COLO668 (cell line): ENCODE data around the gene FXN.
"Not testable (repeated sequence)": the region's sequence is repeated elsewhere in the genome, so short reads cannot be mapped to it uniquely, and the experiment has no call there.

Experiments used
- DNase-seq: peaks from one replicate; lab custom pipeline; 2025; ENCODE audit not compliant: unreplicated experiment; lab: John Stamatoyannopoulos, UW

Gene FXN

DNA sequence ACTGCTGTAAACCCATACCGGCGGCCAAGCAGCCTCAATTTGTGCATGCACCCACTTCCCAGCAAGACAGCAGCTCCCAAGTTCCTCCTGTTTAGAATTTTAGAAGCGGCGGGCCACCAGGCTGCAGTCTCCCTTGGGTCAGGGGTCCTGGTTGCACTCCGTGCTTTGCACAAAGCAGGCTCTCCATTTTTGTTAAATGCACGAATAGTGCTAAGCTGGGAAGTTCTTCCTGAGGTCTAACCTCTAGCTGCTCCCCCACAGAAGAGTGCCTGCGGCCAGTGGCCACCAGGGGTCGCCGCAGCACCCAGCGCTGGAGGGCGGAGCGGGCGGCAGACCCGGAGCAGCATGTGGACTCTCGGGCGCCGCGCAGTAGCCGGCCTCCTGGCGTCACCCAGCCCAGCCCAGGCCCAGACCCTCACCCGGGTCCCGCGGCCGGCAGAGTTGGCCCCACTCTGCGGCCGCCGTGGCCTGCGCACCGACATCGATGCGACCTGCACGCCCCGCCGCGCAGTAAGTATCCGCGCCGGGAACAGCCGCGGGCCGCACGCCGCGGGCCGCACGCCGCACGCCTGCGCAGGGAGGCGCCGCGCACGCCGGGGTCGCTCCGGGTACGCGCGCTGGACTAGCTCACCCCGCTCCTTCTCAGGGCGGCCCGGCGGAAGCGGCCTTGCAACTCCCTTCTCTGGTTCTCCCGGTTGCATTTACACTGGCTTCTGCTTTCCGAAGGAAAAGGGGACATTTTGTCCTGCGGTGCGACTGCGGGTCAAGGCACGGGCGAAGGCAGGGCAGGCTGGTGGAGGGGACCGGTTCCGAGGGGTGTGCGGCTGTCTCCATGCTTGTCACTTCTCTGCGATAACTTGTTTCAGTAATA lies at the start of gene FXN:
Gene FXN (plus strand): TSS at position 315 of the 871 bp plus-strand sequence. CDS start 31 bp downstream, at position 346.
- DNase-seq, result peak; percentile 90

DNA sequence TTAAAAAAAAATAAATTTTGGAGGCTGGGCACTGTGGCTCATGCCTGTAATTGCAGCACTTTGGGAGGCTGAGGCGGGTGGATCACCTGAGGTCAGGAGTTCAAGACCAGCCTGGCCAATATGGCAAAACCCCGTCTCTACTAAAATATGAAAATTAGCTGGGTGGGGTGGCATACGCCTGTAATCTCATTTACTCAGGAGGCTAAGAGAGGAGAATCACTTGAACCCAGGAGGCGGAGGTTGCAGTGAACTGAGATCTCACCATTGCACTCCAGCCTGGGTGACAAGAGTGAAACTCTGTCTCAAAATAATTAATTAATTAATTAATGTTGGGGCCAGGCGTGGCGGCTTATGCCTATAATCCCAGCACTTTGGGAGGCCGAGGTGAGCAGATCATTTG lies 48.6 kb upstream of the FXN start:
- not testable (repeated sequence) for DNase-seq

DNA sequence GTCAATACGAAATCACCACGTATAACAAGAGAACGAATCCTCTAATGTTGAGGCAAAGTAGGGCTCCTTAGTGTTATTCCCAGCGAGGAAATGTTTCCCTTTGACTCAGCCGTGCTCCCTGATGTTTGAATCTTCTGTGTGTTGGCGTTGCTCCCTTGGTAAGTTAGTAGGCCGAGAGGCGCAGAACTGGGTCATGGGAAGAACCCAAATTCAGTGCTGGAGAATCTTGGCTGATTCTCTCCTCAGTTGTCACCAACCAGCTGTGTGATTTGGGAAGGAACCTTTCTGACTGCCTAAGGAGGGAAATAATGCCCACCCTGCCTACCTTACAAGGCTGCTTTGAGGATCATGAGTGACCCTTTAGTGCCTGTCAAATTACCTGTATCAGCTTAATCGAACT lies 44.1 kb upstream of the FXN start:
- DNase-seq, result no peak

DNA sequence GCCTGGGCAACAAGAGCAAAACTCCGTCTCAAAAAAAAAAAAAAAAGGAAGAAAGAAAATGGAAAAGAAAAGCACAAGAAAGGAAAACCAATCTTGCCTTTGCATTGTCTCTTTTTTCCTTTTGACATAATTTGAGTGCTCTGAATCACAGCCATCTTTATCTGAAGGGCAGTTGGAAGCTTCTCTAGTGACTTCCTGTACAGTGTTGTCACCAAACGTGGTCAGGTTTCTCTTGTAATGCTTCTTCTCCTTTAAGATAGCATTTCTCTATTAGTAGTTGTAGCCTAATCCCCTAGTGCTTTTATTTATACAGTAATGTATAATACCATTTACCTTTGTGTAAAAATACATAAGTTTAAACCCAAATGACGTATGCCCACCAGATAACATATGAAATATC lies 39.8 kb upstream of the FXN start:
- no peak for DNase-seq

DNA sequence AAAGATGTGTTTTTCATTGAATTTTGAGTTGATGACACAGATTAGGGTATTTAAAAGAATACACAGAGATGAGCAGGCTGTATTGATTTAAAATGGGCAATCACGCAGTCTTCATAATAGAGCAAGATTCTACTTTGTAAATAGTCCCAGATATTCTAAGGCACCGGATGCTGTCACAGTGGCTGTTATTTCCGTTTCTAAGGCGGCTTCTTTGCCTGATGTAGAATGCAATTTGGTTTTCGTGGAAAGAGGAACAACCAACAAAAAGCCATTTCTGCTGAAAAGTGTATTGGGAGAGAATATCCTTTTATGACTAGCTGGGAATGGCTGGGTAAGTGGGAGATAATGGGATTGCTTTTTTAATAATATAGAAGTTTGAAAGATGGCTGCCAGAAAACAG lies 39.1 kb upstream of the FXN start:
- no peak for DNase-seq

DNA sequence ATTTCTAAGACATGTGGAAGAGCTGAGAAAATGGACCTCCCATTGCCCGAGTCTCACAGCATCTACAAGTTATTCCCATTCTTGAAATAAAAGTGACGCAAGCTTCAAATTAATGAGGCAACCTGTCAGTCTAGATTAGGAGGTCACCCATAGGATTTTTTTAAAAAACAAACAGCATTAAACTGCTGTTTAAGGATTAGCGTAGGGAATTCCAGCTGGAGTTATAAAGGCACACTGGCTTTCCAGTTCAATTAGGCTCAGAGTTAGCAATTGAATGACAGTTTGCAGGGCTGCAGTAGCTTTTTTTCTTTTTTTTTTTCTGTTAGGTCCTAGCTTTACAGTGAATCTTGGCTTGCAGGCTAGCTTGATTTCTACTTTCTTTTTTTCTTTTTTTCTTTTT lies 37.9 kb upstream of the FXN start:
- no peak for DNase-seq

DNA sequence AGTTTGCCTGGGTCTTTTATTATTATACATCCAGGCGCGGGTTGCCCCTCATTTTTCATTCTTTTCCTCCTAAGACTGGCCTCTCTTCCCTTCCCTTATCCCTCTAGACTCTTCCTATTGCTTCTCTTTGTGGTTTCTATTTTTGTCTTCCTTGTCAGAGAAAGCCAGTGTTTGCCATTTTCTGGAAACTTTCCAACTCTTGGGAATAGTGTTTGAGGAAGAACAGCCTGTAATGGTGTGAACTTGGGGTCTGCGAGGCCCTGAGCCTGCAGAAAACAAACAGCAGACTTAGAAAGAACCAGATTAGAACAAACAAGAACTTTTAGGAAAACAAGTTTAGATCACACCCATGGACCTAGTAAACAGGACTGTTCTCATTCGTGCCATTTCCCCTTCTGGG lies 37.2 kb upstream of the FXN start:
- DNase-seq, result no peak

DNA sequence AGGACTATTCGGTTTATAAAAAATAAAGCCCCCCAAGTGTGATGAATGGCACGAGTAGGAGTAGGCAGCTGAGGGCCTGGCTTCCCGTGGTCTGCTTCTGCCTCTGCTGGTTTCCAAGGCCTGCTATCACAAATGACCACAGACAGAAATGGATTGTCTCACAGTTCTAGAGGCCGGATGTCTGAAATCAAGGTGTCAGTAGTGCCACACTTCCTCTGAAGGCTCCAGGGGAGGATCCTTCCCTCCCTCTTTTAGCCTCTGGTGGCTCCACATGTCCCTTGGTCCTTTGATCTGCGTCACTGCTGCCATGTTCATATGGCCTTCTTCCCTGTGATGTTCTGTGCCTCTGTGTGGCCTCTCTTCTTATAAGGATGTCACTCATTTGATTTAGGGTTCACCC lies 36.7 kb upstream of the FXN start:
- no peak for DNase-seq

DNA sequence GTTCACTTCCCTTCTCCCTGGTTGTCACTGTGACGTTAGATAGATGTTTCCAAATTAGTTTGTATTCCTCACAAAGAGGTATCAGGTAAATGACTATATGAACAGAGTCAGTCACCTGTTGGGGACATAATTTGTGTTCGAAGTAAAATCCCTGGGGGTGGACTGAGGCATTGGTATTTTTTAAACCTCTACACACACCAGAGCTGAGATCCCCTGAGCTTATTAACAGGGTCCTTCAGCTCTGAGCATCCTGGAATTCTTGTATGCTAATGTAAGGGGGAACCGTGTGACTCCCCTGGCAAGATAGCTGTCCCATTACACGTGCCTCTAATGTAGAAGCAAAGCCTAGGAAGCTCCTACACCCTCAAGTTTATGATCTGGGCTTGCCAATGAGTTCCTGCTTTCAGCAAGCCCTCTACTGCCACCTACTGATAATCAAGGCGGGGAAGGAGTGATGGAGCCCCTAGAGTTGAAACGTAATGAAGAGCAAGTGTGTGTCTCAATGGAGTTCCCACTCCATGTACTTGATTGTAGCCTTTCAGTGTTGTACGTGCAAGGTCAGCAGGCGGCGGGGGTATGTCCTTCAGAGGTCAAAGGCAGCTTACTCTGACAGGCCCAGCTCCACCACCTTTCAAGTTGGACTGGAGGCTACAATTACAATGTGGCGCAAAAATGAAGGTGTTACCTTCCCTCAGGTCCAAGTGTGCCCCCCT lies 36.0 kb upstream of the FXN start:
- peak; percentile 55 for DNase-seq

DNA sequence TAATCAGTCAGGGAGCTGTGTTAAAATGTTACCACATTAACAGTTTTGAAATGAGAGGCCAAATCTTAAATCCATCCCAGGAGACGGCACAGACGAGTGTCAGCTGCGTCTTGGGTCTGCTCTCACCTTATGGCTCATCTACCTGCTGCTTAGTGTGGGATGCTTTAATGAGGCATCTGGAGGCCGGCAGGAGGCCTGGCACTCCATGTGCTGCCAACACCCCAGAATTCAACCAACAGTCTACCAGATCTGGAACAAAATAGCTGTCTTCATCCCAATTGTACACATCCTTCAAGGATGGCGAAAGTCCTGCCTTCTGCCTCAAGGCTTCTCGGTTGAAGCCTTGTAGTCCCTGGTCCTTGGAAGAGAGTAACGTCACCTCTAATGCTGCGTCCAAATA lies 33.6 kb upstream of the FXN start:
- no peak for DNase-seq

DNA sequence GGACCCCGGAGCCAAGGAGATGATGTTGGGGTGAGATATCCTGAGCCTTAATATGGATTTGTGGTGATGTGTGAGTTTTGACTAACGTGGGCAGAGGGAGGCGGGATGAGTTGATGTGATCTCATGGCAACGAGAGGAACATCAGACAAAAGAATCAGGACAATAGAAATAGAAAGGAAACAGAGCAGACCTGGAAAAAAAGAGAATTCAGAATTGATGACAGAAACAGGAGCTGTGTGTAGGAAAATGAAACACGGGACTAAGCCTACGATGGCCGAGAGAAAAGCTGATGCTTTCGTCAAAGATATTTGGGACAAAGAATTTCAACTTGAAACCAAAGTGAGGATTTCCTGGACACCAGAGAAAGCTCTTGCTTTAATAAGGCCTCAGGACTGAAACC lies 32.5 kb upstream of the FXN start:
- no peak for DNase-seq

DNA sequence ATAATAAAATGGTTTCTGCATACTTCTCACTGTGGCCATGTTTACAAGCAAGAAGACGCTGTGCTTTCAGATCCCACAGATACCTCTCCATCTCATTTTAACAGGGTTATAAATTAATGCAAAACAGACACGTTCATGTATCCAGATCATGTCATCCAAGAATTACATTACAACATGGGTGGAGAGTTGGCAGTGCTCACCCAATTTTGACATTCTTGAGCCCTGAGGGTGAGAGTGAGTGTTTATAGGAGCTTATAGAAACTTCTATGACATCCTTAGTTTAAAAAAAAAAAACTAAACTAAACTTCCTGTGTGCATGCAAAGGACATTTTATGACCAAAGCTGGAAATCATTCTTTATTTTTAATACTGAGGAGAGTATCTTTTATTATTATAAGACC lies 30.7 kb upstream of the FXN start:
- DNase-seq, result no peak

DNA sequence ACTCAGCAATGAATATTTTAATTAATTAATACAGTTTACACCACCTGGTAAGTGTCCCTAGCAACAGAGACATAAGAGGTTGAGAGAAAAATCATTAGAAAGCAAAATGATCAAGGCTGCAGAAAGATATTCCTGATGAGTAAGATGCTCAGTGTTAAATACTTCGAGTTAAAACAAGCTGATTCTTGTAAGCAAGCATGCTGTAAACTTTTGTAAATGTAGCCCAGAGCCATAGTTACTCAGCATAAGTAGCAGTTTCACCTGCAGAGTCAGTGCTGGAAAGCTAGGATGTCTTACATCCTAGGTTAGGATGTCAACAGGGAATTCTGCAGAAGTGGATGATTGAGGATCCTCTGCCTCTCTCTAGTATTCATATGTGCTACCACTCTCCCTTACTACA lies 25.8 kb upstream of the FXN start:
- DNase-seq, result no peak

DNA sequence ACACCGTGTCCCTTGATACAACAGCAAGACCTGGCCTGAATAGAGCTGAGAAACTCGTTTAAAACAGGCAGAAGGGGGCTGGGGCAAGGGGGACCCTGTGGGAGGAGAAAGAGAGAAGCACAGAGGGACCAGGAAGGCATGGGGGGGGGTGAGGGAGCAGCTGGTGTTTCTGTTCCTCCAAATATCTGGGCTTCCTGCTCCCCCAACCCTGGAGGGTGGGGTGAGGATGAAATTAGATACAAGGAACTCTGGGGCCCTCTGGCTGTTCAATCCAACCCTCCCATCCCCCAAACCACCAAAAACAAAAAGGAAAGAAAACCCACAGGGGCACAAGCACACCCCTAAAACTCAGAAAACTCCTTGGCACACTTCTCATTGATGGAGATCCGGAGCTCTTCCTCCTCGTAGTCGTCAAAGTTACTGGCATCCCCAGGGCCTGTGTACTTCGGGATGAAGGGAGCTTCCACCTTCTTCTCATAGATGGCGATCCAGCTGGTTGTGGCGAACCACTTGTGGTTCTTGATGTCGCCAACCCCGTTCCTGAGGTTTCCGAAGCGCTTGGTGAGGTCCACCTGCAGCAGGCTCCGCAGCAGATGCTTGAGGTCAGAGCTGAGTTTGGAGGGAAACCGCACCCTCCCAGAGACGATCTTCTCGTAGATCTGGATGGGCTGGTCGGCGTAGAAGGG lies 22.7 kb upstream of the FXN start:
- no peak for DNase-seq

DNA sequence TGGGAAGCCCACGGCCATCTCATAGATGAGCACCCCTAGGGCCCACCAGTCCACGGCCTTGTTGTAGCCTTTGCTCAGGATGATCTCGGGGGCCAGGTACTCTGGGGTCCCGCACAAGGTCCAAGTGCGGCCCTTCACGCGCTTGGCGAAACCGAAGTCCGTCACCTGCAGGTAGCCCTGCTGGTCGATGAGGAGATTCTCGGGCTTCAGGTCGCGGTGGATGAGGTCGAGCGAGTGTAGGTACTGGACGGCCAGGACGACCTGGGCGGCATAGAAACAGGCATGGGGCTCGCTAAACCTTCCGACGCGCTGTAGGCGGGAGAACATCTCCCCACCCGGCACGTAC lies 22.2 kb upstream of the FXN start:
- DNase-seq, result no peak

DNA sequence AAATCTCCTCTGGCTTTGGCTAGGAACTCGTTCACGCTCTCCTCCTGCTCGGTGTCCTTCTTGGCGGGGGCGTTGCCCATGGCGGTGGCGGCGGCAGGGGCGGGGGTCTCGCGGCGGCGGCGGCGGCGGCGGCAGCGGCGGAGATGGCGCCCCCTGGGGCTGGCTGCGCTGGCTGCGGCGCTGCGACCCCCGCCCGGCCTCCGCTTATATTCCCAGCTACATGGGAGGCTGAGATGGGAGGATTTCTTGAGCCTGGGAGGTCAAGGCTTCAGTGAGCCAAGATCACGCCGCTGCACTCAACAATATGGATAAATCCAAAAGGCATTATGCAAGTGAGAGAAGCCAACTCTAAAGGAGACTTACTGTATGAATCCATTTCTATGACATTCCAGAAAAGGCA lies 21.5 kb upstream of the FXN start, which contains the start of gene PRKACG:
Gene PRKACG (minus strand): TSS at position 101 of the 400 bp plus-strand sequence. CDS start 21 bp downstream, at position 80.
- no peak for DNase-seq

DNA sequence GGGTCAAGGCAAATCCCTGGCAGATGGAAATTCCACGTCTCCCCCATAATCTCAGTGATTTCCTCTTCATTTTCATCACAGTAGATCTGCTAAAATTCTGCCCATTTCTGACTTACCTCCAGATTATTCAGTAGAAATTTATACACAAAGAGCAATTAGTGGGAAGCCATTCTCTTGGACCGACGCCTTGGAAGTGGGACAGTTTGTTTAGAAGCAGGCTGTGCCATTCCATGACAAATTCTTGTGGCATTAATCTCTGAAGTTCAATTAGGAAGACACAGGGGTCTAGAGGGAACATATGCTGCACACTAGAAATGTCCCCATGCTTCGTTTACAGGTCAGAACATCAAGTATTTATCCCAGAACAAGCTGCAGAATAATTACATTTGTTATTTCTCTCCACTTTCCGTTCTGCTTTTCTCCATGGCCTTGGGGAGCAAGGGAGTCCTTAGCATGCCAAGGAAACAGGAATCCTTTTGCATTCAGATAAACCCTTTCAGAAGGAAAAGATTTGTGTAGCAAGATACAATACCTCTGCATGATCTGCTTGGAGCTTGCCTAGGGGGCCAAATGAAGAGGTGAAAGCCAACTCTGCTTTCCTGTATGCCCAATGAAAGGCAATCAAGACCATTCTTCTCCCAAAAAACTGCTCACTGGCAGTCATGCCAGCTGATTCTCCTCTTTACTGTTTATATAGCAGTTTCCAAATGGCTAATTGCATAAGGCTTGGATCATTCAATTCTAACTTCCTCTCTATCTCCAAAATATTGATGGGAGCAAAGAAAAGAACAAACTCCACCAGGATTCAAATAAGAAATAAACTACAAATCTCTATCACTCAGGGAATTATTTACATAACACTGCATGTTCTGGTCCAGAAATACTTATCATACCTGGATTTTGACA lies 19.1 kb upstream of the FXN start:
- no peak for DNase-seq

DNA sequence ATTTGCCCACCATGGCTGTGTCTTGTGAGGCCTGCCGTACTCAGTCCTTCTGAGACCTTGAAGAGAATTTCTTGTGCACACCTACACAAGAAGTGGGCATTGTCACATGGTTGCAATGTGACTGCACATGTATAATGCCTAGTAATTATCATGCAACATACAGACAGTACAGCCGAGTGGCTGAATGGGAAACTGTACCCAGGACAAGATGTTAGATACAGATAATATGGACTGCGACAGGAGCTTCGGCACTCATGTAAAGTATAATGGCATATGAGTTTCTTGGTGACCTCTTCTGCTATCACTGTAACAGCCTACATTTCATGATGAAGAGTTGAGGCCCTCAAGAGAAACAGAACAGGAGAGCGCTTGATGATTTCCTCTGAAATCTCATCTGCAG lies 16.8 kb upstream of the FXN start:
- no peak for DNase-seq

DNA sequence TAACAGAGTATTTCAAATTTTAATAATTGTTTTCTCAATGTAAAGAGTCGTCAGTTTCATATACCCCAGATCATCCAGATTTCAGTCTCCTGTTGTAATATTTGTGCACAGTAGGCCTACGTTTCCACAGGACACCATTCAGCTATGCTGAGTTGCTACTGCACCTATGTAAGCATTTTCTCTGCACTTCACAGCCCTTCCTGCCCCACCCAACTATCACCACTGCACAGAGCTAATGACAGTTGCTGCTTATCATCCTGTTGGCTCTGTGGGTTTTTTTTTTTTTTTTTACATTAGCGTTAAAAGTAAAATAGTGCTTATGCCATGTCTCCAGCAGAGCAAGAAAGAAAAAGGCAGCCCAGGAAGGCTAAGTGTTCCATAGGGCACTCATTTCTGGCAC lies 15.7 kb upstream of the FXN start:
- DNase-seq, result no peak

DNA sequence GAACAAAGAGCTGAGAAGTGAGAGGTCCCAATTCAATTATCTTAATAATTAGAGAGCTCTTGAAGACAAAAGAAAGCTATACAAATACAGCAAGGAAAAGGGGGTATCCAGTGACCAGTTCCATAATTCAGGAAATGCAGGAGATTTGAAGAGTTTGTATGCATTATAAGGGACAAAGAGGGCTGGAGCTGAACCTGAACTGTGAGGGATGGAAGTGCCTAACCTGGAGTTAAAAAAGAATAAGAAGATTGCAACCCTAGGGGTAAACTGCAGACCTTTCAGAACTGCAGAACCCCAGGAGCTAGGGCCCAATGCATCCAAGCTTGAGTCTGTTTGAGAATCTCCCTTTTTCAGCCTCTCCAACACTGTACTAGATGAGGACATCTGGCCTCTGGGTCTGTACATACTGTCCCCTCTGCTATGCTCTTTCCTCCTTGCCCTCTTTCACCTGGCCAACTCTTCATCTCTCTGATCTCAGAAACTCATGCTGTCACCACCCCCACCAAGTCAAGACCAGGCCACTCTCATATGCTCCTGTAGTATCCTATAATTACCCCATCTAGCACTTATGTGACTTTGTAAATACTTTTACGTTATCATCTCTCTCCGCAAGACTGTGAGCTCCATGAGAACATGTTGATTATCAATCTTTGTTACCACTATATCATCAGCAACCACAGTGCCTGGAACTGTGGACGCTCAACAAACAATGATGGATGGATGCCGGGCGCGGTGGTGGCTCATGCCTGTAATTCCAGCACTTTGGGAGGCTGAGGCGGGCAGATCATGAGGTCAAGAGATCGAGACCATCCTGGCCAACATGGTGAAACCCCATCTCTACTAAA lies 15.0 kb upstream of the FXN start:
- no peak for DNase-seq
